HG02588 (cell line): ENCODE data around the gene RTN4.
"Not testable (repeated sequence)": the region's sequence is repeated elsewhere in the genome, so short reads cannot be mapped to it uniquely, and the experiment has no call there.

Experiments
- ATAC-seq: cut with Tn5 transposase; IDR thresholded peaks from one replicate; pipeline ENCODE4 v1.9.1; 2021; ENCODE audit warnings: mild to moderate bottlenecking, moderate library complexity; ENCODE audit not compliant: unreplicated experiment

The RTN4 gene

DNA sequence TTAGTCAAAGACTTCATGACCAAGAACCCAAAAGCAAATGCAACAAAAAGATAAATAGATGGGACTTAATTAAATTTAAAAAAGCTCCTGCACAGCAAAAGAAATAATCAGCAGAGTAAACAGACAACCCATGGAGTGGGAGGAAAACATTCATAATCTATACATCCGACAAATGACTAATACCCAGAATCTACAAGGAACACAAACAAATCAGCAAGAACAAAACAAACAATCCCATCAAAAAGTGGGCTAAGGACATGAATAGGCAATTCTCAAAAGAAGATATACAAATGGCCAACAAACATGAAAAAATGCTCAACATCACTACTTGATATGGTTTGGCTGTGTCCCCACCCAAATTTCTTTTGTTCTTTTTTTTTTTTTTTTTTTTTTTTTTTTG lies 25.8 kb upstream of the RTN4 start:
- not testable (repeated sequence) for ATAC-seq

DNA sequence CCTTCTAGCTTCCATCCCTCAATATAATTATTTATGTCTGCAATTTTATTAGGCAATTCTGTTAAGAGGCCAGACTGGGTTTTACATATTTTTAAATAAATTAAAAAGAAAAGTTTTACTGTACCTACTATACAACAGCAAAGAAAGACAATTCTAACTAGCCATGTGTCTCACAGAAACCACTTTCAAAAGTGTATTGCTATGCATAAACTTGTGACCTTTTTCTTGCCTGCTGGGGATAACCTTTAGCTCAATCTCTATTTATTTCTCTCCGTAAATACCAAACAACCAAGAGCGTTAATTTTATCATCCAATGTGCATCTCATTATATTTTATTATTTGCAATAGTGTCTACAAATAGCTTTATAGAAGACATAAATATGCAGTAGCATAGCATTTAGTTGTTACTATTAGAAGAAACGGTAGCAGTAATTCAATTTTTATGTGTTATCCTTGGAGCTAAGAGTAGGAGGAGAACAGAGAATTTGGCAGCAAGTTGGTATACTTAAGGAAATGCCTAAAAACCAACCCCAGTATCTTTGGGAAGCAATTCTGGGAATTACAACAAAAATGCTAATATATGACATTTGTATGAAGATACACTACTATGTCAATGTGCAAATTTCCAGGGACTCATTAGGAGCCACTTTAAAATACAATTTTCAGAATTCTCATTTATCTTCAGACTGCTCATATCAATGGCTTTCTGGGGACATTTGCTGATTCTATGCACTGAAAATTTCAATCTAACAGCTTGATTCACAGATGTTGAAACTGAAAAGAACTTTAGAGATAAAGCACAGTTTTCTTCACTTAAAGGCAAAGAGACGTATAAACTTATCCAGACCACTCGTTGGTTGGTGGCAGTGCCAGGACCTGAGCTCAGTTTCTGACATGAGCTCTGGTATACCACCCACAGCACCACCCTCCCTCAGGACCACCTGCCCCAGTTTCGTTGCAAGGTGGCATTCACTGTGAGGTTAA lies 23.0 kb upstream of the RTN4 start:
- no peak for ATAC-seq

DNA sequence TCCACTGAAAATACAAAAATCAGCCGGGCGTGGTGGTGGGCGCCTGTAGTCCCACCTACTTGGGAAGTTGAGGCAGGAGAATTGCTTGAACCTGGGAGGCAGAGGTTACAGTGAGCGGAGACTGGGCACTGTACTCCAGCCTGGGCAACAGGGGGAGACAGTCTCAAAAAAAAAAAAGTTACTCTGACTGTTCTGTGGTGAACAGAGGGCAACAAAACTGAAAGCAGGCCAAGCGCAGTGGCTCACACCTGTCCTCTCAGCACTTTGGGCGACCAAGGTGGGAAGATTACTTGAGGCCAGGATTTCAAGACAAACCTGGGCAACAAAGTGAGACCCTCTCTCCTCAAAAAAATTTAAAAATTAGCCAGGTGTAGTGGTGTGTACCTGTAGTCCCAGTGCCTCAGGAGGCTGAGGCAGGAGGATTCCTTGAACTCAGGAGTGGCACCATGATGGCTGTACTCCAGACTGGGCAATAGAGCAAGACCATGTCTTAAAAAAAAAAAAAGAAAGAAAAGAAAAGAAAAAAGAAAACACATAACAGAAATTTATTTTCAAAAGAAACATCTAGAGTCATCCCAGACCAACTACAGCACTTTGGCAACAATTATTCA lies 13.6 kb upstream of the RTN4 start:
- no peak for ATAC-seq

GRCh38 chr2:55063226-55063625 lies 13.0 kb upstream of the RTN4 start:
- ATAC-seq = no peak

DNA sequence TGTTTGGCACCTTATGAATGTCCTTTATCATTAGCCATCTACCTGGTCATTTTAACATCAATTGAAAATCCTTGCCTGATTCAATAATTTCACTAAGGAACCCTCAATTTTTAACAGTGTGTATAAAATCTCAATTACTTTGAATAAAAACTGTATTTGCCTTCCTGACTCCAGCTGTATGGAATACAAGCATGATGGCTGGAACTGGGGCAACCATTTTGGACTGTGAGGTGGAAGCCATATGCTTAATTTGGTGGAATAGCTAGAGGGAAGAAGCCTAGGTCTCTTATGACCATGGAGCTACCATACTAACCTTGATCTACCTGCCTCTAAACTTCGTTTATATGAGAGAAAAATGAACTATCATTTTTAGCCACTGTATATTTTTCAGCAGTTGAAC lies 12.5 kb upstream of the RTN4 start:
- no peak for ATAC-seq

DNA sequence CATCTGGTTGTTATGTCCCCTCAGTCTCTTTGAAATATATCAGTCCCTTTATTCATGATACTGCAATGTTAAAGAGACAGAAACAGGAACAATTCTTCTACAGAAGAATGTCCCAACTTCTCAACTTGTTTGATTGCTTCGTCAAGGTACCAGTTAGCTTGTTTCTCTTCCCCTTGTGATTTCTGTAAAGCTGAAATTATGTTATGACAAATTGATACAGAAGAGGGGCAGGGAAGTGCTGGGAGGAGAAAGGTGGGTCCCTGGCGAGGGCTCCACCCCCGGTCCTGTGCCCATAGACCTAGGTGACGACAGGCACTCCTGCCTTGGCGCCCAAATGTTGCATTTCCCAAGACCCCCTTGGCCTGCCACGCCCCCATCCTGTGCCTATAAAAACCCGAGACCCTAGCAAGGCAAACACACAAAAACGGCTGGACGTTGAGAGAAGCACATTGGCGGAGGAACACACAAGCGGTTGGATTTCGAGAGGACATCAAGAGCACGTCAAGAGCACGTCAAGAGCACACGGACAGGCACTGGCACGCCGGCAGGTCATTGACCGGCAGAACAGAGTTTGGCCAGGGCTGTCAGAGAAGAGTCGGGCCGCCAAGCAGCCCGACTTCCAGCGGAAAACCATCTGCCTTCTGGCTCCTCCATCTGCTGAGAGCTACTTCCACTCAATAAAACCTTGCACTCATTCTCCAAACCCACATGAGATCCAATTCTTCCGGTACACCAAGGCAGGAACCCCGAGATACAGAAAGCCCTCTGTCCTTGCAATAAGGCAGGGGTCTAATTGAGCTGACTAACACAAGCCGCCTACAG lies 11.5 kb upstream of the RTN4 start:
- no peak for ATAC-seq

- no peak for ATAC-seq
Observed at GRCh38 chr2:55059793-55060192, 9.5 kb upstream of the RTN4 start.

DNA sequence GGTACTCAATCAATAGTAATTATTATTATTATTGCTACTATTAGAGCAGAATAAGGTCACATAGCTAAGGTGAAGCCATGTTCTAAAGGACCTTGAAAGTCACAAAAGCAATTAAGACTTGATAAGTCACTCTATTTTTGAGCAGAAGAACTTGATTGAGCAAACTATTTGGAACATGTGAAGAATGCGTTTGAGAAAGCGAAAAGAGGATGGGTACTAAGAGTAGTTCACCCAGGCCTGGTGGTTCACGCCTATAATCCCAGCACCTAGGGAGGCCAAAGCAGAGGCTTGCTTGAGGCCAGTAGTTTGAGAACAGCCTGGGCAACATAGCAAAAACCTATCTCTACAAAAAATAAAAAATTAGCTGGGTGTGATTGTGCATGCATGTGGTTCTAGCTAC lies 7.2 kb upstream of the RTN4 start:
- ATAC-seq = no peak

DNA sequence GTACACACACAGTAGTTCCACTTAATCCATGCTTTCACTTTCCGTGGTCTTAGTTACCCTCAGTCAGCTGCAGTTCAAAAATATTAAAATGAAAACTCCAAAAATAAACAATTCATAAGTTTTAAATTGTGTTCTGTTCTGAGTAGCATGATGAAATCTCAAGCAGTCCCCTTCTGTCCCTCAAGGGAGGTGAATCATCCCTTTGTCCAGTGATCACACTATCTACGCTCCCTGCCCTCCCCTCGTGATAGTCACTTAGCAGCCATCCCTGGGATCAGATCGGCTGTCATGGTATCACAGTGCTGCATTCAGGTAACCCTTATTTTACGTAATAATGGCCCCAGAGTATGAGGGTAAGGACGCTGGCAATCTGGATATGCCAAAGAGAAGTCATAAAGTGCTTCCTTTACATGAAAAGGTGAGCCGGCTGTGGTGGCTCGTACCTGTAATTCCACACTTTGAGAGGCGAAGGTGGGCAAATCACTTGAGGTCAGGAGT lies 5.8 kb upstream of the RTN4 start:
- no peak for ATAC-seq

DNA sequence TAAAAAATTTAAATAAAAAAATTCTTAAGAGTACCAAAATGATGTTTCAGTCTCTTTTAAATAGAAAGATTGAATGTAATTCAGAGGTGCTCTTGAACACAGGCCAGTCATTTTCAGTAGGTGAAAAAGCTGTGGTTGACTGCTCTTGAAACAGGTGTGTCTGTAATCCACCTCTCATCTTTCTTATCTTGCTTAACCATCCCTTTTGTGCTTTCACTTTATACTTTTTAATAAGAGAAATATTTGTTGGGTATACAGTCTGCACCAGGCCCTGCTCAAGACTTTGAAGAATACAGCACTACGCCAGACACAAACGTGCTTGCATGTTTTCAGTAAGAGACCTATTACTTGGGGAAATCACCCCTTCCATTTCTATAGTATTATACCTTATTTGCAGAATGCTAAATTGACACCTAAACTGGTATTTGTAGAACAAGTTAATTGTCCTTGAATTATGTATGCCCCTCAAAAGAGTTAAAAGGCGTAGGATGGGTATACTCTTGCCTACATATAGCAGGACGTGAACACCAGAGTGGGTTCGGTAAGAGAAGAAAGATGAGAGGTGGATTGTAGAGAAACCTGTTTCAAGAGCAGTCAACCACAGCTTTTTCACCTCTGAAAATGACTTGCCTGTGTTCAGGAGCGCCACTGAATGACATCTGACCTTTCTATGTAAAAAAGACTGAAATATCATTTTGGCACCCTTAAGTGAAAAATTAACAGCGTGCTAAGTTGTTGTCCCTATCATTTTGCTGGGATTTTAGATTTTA lies 4.0 kb upstream of the RTN4 start:
- peak; percentile 23 for ATAC-seq

GRCh38 chr2:55053225-55053624 lies 3.0 kb upstream of the RTN4 start:
- ATAC-seq = not testable (repeated sequence)

DNA sequence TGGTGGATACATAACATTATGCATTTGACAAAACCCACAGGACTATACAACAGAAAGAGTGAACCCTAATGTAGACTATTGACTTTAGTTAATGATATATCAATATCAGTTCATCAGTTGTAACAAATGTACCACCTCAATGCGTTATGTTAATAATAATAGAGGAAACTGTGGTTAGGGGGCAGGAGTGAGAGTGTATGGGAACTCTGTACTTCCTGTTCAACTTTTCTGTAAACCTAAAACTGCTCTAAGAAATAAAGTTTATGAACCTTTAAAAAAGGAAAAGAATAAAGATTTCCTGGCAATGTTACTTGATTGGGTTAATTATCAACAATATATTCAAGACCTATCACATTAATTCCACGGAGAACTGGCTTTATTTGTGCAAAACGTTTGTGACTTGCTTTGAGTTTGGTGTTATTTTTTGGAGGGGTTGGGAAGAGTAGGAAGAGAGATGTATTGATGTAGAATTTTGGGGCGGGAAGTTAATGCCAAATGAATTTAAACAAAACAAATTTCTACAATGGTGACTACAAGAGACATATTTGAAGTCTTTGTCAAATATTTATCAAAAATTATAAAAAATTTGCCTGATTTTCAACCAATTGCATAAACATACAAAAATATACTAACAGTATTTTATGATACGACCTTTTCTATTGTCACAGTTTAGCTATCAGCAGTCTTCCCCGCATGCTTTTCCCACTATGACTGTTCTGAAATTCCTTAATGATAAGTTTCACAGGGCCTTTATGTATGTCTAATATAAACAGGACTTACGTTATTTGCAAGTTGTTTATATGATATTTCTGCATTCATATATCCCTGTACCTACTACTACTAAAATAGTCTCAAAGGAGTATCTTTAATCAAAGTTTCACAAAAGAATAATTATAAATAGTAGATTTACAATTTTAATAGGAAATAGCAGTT lies 2.1 kb upstream of the RTN4 start:
- ATAC-seq = no peak

- ATAC-seq = no peak
Observed at GRCh38 chr2:55051026-55051866, 995 bp upstream of the RTN4 start.

DNA sequence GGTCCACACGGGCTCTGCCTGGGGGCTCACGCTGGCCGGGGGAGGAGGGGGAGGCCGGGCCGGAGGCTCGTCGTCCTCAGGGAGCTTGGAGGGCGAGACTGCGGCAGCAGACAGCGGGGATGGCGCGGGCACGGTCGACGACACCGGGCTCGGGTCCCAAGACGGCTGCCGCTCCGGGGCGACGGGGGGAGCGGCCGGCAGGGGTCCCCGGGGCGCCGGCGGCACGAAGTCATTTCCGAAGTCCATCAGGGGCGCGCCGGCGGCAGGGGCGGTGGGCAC lies 491 bp downstream of the RTN4 start:
- no peak for ATAC-seq

GRCh38 chr2:55049043-55049820 lies 1.0 kb downstream of the RTN4 start:
- ATAC-seq = no peak

- no peak for ATAC-seq
Observed at GRCh38 chr2:55048508-55049042, 1.7 kb downstream of the RTN4 start.

- ATAC-seq = no peak
Observed at GRCh38 chr2:55047677-55048299, 2.5 kb downstream of the RTN4 start.
